NCI-H2196 (cell line): ENCODE results near the gene ARIH2.
A peak's percentile ranks its signal among the peaks of the same experiment; 100 is the strongest.
"Not testable (repeated sequence)": the region's sequence is repeated elsewhere in the genome, so short reads cannot be mapped to it uniquely, and the experiment has no call there.

Experiments used
- DNase-seq: peaks from one replicate; lab custom pipeline; 2025; ENCODE audit not compliant: unreplicated experiment; lab: John Stamatoyannopoulos, UW

ARIH2 gene

GRCh38 chr3:48999085-48999858 lies 80.6 kb downstream of the ARIH2 start:
- DNase-seq = no peak

- no peak for DNase-seq
These were observed 82.5 kb downstream of the ARIH2 start for GRCh38 chr3:49001155-49001554.

GRCh38 chr3:49004352-49005302 lies 86.0 kb downstream of the ARIH2 start:
- DNase-seq = peak; percentile 36

GRCh38 chr3:49005303-49005680 lies 86.7 kb downstream of the ARIH2 start:
- DNase-seq = no peak

GRCh38 chr3:49005998-49006397 lies 87.4 kb downstream of the ARIH2 start:
- DNase-seq = no peak

- no peak for DNase-seq
These were observed 87.9 kb downstream of the ARIH2 start for GRCh38 chr3:49006408-49007067.

- DNase-seq = peak; percentile 88
These were observed 88.6 kb downstream of the ARIH2 start, which contains the start of gene WDR6 for GRCh38 chr3:49007068-49007770. Gene WDR6 (plus strand): TSS chr3:49007391. CDS start chr3:49007432, 41 bp downstream.

- peak; percentile 78 for DNase-seq
These were observed 89.3 kb downstream of the ARIH2 start for GRCh38 chr3:49007771-49008528.

- DNase-seq = not testable (repeated sequence)
These were observed 90.0 kb downstream of the ARIH2 start for GRCh38 chr3:49008627-49009026.

- DNase-seq = no peak
These were observed 90.8 kb downstream of the ARIH2 start for GRCh38 chr3:49009396-49009795.

- no peak for DNase-seq
These were observed 93.9 kb downstream of the ARIH2 start for GRCh38 chr3:49012441-49013017.

- no peak for DNase-seq
These were observed 94.6 kb downstream of the ARIH2 start for GRCh38 chr3:49013113-49013737.

- peak; percentile 45 for DNase-seq
These were observed 95.4 kb downstream of the ARIH2 start for GRCh38 chr3:49013738-49014660.

GRCh38 chr3:49015072-49015471 lies 96.4 kb downstream of the ARIH2 start:
- DNase-seq = no peak

- no peak for DNase-seq
These were observed 97.1 kb downstream of the ARIH2 start for GRCh38 chr3:49015765-49016164.

- DNase-seq = no peak
These were observed 98.0 kb downstream of the ARIH2 start for GRCh38 chr3:49016414-49017228.

- no peak for DNase-seq
These were observed 98.8 kb downstream of the ARIH2 start for GRCh38 chr3:49017229-49017970.
